Measurements from ENCODE around the gene MAP4.
A peak's percentile ranks its signal among the peaks of the same experiment; 100 is the strongest.

The MAP4 gene

DNA sequence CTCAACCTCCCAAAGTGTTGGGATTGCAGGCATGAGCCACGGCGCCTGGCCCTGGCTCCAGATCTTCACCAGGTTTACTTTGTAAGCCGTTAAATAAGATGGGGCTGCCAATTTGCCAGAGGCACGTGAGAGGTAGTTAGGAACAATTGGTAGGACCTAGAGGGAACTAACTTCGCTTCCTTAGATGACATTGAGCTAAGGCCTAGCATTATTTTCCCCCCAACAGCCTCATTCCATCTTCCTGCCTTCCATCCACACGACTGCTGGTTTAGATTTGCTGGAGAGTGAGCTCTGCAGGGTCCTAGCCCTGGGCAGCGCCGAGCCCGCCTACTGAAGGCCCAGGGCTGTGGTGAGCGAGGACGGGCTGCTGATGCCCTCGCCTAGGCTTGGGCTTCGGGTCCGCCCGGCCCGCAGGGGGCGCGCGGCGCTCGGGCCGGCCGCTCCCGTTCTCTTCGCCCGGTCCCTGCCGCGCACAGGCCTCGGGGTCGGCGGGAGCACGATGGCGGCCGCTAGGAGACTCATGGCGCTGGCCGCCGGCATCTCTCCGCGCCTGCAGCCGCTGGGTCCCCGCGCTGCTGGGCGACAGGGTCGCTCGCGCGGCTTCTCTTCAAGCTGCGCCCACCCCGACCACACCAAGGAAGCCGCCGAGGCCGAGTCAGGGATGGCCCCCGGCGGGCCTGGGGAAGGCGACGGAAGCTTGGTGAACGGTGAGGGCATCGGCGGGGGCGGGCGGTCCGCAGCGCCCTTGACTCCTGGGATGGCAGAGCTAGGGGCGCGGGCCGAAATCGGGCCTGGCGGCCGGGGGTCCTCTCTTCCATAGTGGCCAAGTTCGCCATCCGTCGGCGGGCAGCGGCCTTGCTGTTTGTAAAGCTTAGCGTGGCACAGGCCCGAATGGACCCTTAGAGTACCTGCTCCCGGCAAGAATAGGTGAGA is 191.4 kb downstream of the MAP4 start:
- peak overlapping the region; percentile 84 for H3K27ac Mint-ChIP-seq
- H3K36me3 Mint-ChIP-seq (ENCODE audit: low read depth): peaks cover 31% of the 10 kb centered on the region
- H3K9me3 Mint-ChIP-seq: no peaks in the 10 kb centered on the region
- H3K4me1 Mint-ChIP-seq (ENCODE audit: low read depth): peaks cover 36% of the 10 kb centered on the region
- peak overlapping the region; percentile 92 for H3K4me3 Mint-ChIP-seq
- DNase-seq (ENCODE audit: low spot score): peak; percentile 83
- no peaks in the 10 kb centered on the region for H3K27me3 Mint-ChIP-seq (ENCODE audit: low read depth)

DNA sequence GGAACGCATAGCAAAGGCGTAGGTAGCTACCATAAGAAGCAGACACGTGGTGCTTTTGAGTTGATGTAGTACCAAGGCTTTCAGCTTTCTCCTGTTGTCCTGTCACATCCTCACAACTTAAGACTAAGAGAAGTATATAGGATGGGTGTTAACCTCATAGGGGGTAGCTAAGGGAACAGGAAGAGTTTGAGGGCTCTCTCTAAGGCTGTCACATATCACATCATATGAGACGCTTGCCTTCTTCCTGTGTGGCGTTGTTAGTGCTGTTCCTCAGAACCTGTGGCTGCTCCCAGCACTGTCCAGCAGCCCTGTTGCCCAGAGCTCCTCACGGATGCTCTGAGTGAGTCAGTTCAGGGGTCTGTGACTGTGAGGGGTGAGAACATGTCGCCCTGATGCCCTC is 198.6 kb downstream of the MAP4 start:
- H3K27ac Mint-ChIP-seq: no peak overlapping the region
- H3K9me3 Mint-ChIP-seq: no peaks in the 10 kb centered on the region
- DNase-seq (ENCODE audit: low spot score): no peak
- peaks cover 23% of the 10 kb centered on the region for H3K36me3 Mint-ChIP-seq (ENCODE audit: low read depth)
- no peak overlapping the region for H3K4me3 Mint-ChIP-seq
- H3K27me3 Mint-ChIP-seq (ENCODE audit: low read depth): no peaks in the 10 kb centered on the region
- H3K4me1 Mint-ChIP-seq (ENCODE audit: low read depth): peaks cover 2% of the 10 kb centered on the region

DNA sequence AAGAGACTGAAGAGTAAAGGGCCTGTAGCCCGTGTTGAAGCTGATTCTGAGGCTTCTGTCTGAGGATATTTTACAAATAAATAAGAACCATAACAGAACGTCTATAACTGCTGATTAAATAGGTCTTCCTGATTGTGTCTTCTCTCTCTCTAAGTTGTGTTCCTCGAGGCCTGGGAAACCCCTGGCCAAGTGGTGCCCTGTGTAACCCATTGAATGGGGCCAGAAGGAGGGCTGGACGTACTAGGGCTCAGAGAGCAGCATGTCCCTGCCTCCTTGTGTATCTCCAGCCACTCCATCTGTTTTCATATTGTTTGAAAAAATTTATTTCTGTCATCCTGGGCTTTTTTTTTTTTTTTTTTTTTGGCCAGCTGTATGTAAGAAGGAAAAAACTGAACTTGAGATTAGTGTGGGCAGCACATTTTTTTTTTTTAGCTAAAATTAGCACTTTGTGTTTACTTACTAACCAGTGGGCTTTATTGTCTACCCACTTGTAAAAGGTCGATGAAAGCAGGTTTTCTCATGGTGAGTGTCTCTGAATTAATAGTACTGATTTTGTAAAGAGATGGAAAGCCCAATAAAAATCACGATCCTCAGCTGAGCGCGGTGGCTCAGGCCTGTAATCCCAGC is 202.6 kb downstream of the MAP4 start:
- Mint-ChIP-seq H3K36me3 (ENCODE audit: low read depth) (peaks cover 27% of the 10 kb centered on the region), H3K27ac (no peak overlapping the region), H3K4me1 (ENCODE audit: low read depth) (peaks cover 2% of the 10 kb centered on the region), H3K9me3 (no peaks in the 10 kb centered on the region), H3K27me3 (ENCODE audit: low read depth) (no peaks in the 10 kb centered on the region), H3K4me3 (no peak overlapping the region)
- DNase-seq (ENCODE audit: low spot score): no peak

DNA sequence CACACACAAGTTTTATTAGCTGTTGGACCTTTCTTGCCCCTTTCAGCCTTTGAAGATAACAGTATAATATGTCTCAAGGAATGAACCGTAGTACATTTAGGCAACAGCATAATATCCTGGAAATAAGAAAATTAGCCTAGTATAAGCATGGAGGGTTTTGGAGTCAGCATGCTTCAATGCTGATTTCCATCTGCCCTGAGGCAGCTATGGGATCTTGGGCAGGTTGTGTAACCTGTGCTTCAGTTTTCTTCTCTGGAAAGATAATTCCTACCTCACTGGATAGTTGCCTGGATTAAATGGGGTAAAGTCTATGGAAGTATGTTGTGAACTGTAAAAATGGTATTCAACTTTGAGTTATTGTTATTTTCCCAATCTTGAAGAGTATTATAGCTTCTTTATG is 211.6 kb downstream of the MAP4 start:
- H3K27ac Mint-ChIP-seq: no peak overlapping the region

DNA sequence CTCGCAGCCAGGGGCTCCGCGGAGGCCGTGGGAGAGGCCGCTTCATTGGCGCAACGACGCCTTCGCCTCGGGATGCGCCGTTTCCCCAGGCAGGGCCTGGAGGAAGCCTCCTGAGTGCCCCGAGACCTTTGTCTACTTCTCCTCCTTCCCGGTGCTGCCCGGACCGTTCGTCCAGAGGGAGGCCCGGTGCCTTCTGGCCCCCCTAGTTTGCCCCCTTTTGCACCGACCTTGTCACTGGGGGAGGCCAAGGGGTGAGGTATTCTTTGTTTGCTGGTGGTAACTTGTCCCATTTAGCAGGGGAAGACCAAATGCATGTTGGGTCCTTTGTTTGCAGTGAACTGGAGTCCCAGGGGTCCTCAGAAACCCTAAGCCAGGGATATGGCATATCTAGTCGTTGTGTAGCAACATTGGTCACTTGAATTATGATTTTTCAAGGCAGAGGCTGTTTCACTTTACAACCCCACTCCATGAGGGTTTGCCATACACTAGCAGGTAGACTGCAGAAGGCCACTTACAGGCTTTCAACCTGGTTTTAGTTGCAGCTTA is 212.7 kb downstream of the MAP4 start:
- peak overlapping the region; percentile 95 for H3K27ac Mint-ChIP-seq
- DNase-seq (ENCODE audit: low spot score): no peak

More for the DNA sequence above, 211.6 kb downstream of the MAP4 start:
- no peaks in the 10 kb centered on the region for H3K9me3 Mint-ChIP-seq
- peak overlapping the region; percentile 99 for H3K4me3 Mint-ChIP-seq
- H3K27me3 Mint-ChIP-seq (ENCODE audit: low read depth): no peaks in the 10 kb centered on the region
- H3K36me3 Mint-ChIP-seq (ENCODE audit: low read depth): peaks cover 4% of the 10 kb centered on the region
- DNase-seq (ENCODE audit: low spot score): no peak
- H3K4me1 Mint-ChIP-seq (ENCODE audit: low read depth): peaks cover 22% of the 10 kb centered on the region

DNA sequence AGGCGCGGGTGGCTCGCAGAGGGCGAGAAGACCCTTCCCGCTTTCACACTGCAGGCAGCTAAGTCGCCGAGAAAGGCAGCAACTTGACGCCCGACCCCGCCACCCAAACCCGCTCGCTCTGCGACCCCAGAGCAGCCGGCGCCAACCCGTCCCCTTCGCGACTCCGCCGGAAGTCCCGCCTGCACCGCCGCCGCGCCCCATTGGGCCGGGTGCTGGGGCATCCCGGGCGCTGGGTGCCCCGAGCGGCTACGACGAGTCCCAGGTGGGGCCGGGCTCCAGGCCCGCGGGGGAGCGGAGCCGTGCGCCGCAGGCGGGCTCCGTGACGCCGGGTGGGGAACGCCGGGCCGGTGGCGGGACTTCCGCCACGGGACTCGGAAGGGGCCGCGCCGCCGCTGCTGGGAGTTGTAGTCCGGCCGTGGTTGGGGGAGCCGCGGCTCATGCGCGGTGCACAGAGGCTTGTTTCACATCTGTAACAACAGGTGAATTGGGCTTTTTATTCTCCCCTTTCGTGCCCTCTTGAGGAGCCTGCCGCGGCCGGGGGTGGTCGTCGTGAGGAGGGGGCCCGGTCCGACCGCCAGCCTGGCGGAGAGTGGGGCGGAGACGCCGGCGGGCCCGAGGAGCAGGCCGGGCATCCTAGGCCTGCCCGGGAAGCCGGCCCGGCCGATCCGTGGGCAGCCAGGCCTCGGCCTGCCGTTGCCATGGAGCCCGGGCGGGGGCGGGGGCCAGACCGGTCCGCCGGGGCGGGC is 213.3 kb downstream of the MAP4 start, which contains the start of gene DHX30:
TSS of gene DHX30 (plus strand) at position 405 of the 746 bp plus-strand sequence. CDS start 7,546 bp downstream, outside the sequence.
- no peaks in the 10 kb centered on the region for H3K9me3 Mint-ChIP-seq
- peak within 1 kb of the TSS; percentile 95 for H3K27ac Mint-ChIP-seq
- no peaks in the 10 kb centered on the region for H3K27me3 Mint-ChIP-seq (ENCODE audit: low read depth)
- DNase-seq (ENCODE audit: low spot score): peak; percentile 88
- peak within 1 kb of the TSS; percentile 99 for H3K4me3 Mint-ChIP-seq
- peaks cover 22% of the 10 kb centered on the region for H3K4me1 Mint-ChIP-seq (ENCODE audit: low read depth)
- peaks cover 4% of the 10 kb centered on the region for H3K36me3 Mint-ChIP-seq (ENCODE audit: low read depth)

More for the DNA sequence above, 212.7 kb downstream of the MAP4 start:
- peaks cover 4% of the 10 kb centered on the region for H3K36me3 Mint-ChIP-seq (ENCODE audit: low read depth)
- H3K27me3 Mint-ChIP-seq (ENCODE audit: low read depth): no peaks in the 10 kb centered on the region
- H3K4me3 Mint-ChIP-seq: peak overlapping the region; percentile 99
- no peaks in the 10 kb centered on the region for H3K9me3 Mint-ChIP-seq
- peaks cover 22% of the 10 kb centered on the region for H3K4me1 Mint-ChIP-seq (ENCODE audit: low read depth)

Measured in T-helper 2 cell treated with Interferon-gamma antibody and Interleukin-4, amounts not matched to agents 5 μg/mL and 100 μg/mL, for 36 hours (primary cell).